UCSD-AML1 (cell line): ENCODE measurements around the gene NSF.
"Not testable (repeated sequence)": the region's sequence is repeated elsewhere in the genome, so short reads cannot be mapped to it uniquely, and the experiment has no call there.

ENCODE experiments used
- DNase-seq: peaks from one replicate; lab custom pipeline; 2025; ENCODE audit not compliant: unreplicated experiment; lab: John Stamatoyannopoulos, UW

The NSF gene

GRCh38 chr17:46773221-46773605 is 182.7 kb downstream of the NSF start:
- peak; percentile 79 for DNase-seq

- no peak for DNase-seq
Measured at GRCh38 chr17:46773676-46774075, 183.2 kb downstream of the NSF start.

GRCh38 chr17:46774108-46774737 is 183.8 kb downstream of the NSF start:
- no peak for DNase-seq

DNA sequence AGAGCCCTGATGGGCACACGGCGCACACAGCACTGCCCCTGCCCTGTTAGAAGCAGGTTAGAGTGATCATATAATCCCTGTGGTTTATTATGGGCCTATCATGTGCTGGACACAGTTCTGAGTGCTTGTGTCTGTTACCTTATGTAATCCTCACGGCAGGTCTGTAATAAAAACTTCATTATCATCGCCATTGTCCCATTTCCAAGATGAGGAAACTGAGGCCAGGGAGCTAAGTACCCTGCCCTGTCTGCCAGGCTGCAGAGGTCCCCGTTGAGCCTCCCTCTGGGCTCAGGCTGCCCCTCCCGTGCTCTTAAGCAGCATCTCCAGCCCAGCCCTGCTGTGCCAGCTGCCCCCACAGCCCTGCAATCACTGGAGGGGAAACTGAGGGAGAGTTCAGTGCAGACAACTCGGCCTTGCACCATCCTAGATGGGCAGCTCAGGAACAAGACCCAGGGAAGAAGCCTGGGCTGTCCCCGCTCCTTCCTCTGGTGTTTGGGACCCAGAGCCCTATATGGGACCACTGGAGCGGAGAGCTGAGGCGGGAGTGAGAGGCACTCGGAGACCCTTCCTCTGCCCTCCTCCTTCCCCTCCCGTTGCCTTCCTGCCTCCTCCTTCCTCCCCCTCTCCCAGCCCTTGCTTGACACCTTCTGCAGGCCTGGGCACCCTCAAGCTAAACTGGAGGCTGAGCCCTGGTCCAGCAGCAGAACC is 186.0 kb downstream of the NSF start:
- DNase-seq, result no peak

- no peak for DNase-seq
Measured at GRCh38 chr17:46777943-46778915, 187.8 kb downstream of the NSF start.

DNA sequence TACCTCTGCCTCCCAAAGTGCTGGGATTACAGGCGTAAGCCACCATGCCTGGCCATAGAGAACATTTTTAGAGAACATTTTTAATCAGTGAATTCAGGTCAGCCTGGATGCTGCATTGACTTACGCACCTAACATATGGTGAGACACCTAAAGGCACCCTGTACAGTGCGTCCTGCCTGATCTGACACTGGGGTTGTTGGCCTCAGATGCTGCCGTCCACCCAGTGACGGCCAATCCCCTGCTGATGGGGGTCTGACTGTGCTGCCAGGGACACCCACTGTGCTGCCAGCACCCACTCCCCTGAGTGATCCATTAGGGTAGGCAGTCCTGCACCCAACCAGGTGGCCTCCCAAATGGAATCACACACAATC is 189.5 kb downstream of the NSF start:
- DNase-seq, result no peak

- peak; percentile 58 for DNase-seq
Measured at GRCh38 chr17:46782250-46782953, 191.9 kb downstream of the NSF start.

DNA sequence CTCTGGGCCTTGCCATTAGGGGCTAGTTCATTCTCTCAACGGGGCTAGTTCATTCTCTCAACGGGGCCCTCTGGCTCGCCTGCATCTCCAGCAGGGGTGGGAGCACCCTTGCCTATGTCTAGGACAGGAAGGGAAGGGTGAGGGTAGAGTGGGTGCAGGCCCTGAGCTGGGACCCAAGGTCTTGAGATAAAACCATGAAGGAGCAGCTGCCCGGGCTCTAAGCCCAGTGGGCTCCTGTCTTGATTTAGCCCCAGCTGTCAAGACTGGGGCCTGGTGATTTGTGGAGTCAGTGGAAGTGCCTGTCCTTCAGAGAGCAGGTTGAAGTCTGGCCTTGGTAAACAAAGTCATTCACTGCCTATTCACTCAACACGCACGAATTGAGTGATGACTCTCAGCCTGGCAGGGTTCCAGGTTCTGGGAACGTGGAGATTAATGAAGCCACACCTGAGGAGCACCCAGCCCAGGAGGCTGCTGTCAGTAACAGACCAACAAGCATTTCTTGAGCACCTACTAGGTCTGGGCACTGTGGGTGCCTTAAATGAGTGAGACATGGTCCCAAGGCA is 192.6 kb downstream of the NSF start:
- no peak for DNase-seq

DNA sequence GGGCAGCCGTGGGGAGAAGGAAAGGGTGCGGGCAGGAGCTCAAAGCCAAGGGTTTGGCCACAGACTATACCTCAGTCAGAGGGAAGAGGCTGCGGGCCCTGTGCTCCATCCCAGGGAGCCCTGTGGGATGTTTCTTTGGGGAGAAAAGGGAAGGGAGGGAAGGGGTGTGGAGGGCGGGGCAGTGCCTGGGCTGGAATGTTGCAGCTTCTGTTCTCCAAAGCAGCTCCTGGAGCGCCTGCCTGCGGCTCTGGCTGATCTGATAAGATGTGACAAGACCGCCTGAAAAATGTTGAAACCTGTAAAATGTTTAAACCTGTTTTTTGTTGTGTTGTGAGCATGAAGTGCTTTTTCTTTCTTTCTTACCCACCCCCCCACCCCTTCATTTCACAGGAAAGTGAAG is 195.2 kb downstream of the NSF start:
- no peak for DNase-seq

- no peak for DNase-seq
Measured at GRCh38 chr17:46787478-46787877, 197.0 kb downstream of the NSF start.

- no peak for DNase-seq
Measured at GRCh38 chr17:46788300-46788699, 197.8 kb downstream of the NSF start.

GRCh38 chr17:46788796-46789195 is 198.3 kb downstream of the NSF start:
- no peak for DNase-seq

GRCh38 chr17:46789610-46790009 is 199.1 kb downstream of the NSF start:
- DNase-seq, result no peak

DNA sequence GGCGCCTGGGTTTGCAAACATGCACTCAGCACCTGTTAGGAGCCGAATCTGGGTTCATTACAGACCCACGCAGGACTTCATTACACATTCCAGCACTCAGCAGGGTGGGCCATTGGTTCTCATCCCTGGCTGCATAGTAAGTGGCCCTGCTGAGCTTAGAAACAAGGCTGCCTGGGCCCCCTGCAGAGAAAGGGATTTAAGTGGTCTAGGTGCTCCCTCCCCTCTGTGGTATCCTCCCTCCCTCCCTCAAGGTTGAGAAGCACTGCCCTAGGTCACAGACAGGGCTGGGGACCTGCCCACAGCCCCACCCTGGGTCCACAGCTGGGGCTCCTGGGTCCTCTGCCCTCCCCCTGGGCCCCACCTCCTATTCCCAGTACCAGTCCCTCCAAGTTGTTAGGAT is 199.7 kb downstream of the NSF start:
- DNase-seq, result no peak

DNA sequence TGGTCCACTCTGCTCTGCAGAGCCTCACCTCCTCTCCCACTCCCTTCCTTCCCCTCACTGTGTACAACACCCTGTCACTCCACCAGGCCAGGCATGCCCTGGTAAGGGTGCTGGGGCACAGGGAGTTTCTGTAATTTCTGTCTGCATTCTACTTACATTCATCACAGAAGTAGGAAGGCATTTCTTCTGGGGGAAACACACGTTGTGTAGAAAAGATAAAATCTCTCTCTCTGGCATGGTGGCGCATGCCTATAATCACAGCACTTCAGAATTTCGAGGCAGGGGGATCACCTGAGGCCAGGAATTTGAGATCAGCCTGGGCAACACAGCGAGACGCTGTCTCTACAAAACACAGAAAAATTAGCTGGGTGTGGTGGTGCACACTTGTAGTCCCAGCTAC is 201.1 kb downstream of the NSF start:
- no peak for DNase-seq

GRCh38 chr17:46792071-46792470 is 201.6 kb downstream of the NSF start:
- no peak for DNase-seq

- not testable (repeated sequence) for DNase-seq
Measured at GRCh38 chr17:46793023-46793422, 202.6 kb downstream of the NSF start.

GRCh38 chr17:46793541-46793940 is 203.1 kb downstream of the NSF start:
- no peak for DNase-seq

DNA sequence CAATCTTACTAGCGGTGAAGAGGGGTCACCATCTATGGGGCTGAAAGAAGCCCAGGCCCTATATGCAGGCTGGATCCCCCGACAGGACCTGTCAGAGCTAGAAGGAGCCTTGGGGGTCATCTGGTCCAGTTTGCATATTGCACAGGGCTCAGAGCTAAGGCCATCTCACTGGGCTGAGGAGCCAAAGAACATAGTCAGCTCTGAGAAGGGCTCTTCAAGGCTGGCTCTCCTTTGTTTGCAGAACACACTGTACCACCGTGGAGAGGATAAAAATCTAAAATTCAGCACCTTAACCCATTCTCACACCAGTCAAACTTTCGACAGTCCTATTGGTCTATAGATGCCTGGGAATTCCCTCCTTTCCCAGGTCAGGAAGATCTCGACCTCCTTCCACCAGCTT is 203.8 kb downstream of the NSF start:
- DNase-seq, result no peak

- no peak for DNase-seq
Measured at GRCh38 chr17:46795379-46795952, 205.0 kb downstream of the NSF start.

DNA sequence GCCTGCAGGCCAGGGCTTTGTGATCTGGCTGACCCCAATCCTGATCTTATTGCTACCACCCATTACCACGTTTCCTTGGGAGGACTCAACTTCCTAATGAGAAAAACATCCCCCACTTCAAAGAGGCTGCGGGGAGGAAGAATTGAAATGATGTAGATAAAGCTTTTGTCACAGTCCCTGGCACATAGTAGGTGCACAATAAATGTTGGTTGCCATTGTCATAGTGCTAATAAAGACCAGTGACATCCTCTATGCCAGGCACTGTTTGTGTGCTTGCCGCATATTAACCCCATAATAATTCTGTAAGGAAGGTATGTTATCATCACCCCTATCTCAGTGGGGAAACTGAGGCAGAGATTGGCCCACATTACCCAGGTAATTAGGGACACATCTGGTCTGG is 205.6 kb downstream of the NSF start:
- DNase-seq, result no peak
